ENCODE data around the gene RAB28. TPM values are rescaled to one million over a fixed set of nuclear protein-coding genes. Genes with fewer than 3 reads are reported as not detected.

The RAB28 gene
- total RNA-seq, 2 donors from 2014 or later, result 15.6 to 16.8 TPM

GRCh38 chr4:13523591-13524503, 39.7 kb upstream of the RAB28 start:
- H3K9me3 Mint-ChIP-seq, result no peaks in the 10 kb centered on the region
- DNase-seq, result no peak
- no peak for ATAC-seq (replicated peaks in 1 of 2)
- peaks cover 15% of the 10 kb centered on the region for H3K4me1 Mint-ChIP-seq (ENCODE audit: low read depth)
- peaks cover 83% of the 10 kb centered on the region for H3K27me3 Mint-ChIP-seq (ENCODE audit: low read depth)
- H3K27ac Mint-ChIP-seq, result no peak overlapping the region
- H3K36me3 Mint-ChIP-seq (ENCODE audit: insufficient read depth in 2 of 2), result peaks cover 9 to 11% of the 10 kb centered on the region in 2 donors
- H3K4me3 Mint-ChIP-seq, result peak overlapping the region in 1 of 2 donors; percentile 31

GRCh38 chr4:13523105-13523477, 39.0 kb upstream of the RAB28 start:
- Mint-ChIP-seq H3K4me1 (ENCODE audit: low read depth) (peaks cover 7% of the 10 kb centered on the region), H3K4me3 (peak overlapping the region; percentile 65 to 71), H3K27me3 (ENCODE audit: low read depth) (peaks cover 77% of the 10 kb centered on the region), H3K36me3 (ENCODE audit: insufficient read depth in 2 of 2) (peaks cover 5 to 10% of the 10 kb centered on the region in 2 donors), H3K27ac (no peak overlapping the region), H3K9me3 (no peaks in the 10 kb centered on the region)
- no peak for DNase-seq
- ATAC-seq (replicated peaks in 1 of 2), result peak; percentile 18 to 30

- H3K9me3 Mint-ChIP-seq, result no peaks in the 10 kb centered on the region
- ATAC-seq (replicated peaks in 1 of 2) (peak; percentile 57 to 58), DNase-seq (peak in 1 of 2 donors; percentile 40)
- peaks cover 4% of the 10 kb centered on the region for H3K4me1 Mint-ChIP-seq (ENCODE audit: low read depth)
- no peak overlapping the region for H3K27ac Mint-ChIP-seq
- H3K36me3 Mint-ChIP-seq (ENCODE audit: insufficient read depth in 2 of 2), result peaks cover 5 to 10% of the 10 kb centered on the region in 2 donors
- H3K4me3 Mint-ChIP-seq, result peak overlapping the region; percentile 65 to 71
- peaks cover 72% of the 10 kb centered on the region for H3K27me3 Mint-ChIP-seq (ENCODE audit: low read depth)
These were observed 38.4 kb upstream of the RAB28 start for GRCh38 chr4:13522282-13523104.

- no peaks in the 10 kb centered on the region for H3K9me3 Mint-ChIP-seq
- H3K27me3 Mint-ChIP-seq (ENCODE audit: low read depth), result peaks cover 61% of the 10 kb centered on the region
- H3K4me3 Mint-ChIP-seq, result no peak overlapping the region
- H3K27ac Mint-ChIP-seq, result no peak overlapping the region
- no peak for ATAC-seq (replicated peaks in 1 of 2)
- no peaks in the 10 kb centered on the region for H3K4me1 Mint-ChIP-seq (ENCODE audit: low read depth)
- peaks cover 5 to 10% of the 10 kb centered on the region in 2 donors for H3K36me3 Mint-ChIP-seq (ENCODE audit: insufficient read depth in 2 of 2)
- DNase-seq, result no peak
These were observed 36.9 kb upstream of the RAB28 start for GRCh38 chr4:13521047-13521446.

- no peak overlapping the region for H3K4me3 Mint-ChIP-seq
- no peaks in the 10 kb centered on the region for H3K36me3 Mint-ChIP-seq (ENCODE audit: insufficient read depth in 2 of 2)
- H3K9me3 Mint-ChIP-seq, result no peaks in the 10 kb centered on the region
- ATAC-seq (replicated peaks in 1 of 2) (no peak), DNase-seq (no peak)
- no peaks in the 10 kb centered on the region for H3K4me1 Mint-ChIP-seq (ENCODE audit: low read depth)
- peaks cover 57% of the 10 kb centered on the region for H3K27me3 Mint-ChIP-seq (ENCODE audit: low read depth)
- no peak overlapping the region for H3K27ac Mint-ChIP-seq
These were observed 32.2 kb upstream of the RAB28 start for GRCh38 chr4:13516315-13516860.

GRCh38 chr4:13515268-13515667, 31.1 kb upstream of the RAB28 start:
- H3K27ac Mint-ChIP-seq, result no peak overlapping the region
- H3K4me1 Mint-ChIP-seq (ENCODE audit: low read depth), result no peaks in the 10 kb centered on the region
- H3K4me3 Mint-ChIP-seq, result no peak overlapping the region
- DNase-seq, result no peak
- no peak for ATAC-seq (replicated peaks in 1 of 2)
- peaks cover 54% of the 10 kb centered on the region for H3K27me3 Mint-ChIP-seq (ENCODE audit: low read depth)
- H3K9me3 Mint-ChIP-seq, result no peaks in the 10 kb centered on the region
- no peaks in the 10 kb centered on the region for H3K36me3 Mint-ChIP-seq (ENCODE audit: insufficient read depth in 2 of 2)

DNA sequence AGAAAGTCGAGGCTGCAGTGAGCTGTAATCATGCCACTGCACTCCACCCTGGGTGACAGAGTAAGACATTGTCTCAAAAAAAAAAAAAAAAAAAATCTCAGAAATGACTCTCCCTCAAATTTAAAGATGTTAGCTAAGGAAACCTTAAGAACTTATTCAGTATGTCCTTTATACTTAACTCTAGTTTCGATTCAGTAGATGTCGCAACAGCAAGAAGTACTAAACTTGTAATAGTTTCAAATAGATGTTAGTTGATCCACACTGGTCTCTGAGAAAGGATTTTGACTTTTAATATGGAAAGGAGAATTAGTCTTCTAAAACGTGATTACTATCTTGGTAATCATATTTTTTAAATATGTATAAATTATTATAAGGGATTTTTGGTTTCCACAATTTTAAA, 30.6 kb upstream of the RAB28 start:
- H3K27ac Mint-ChIP-seq, result no peak overlapping the region
- peaks cover 54% of the 10 kb centered on the region for H3K27me3 Mint-ChIP-seq (ENCODE audit: low read depth)
- no peak for ATAC-seq (replicated peaks in 1 of 2)
- DNase-seq, result no peak
- H3K36me3 Mint-ChIP-seq (ENCODE audit: insufficient read depth in 2 of 2), result no peaks in the 10 kb centered on the region
- no peak overlapping the region for H3K4me3 Mint-ChIP-seq
- H3K4me1 Mint-ChIP-seq (ENCODE audit: low read depth), result no peaks in the 10 kb centered on the region
- no peaks in the 10 kb centered on the region for H3K9me3 Mint-ChIP-seq

DNA sequence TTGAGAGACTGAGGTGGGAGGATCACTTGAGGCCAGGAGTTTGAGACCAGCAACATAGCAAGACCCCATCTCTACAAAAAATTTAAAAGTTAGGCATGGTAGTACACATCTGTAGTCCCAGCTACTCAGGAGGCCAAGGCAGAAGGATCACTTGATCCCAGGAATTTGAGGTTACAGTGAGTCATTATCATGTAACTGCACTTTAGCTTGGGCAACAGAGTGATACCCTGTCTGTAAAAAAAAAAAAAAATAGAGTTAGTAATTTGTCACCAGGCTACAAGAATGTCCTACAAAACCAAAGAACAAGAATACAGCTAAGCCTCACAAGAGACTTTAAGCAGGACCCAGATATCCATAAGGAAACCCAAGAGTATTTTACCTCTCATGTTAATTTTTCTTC, 27.0 kb upstream of the RAB28 start:
- Mint-ChIP-seq H3K36me3 (ENCODE audit: insufficient read depth in 2 of 2) (no peaks in the 10 kb centered on the region), H3K27ac (no peak overlapping the region), H3K27me3 (ENCODE audit: low read depth) (peaks cover 52% of the 10 kb centered on the region), H3K4me3 (no peak overlapping the region), H3K4me1 (ENCODE audit: low read depth) (no peaks in the 10 kb centered on the region), H3K9me3 (no peaks in the 10 kb centered on the region)
- ATAC-seq (replicated peaks in 1 of 2), result no peak
- no peak for DNase-seq

DNA sequence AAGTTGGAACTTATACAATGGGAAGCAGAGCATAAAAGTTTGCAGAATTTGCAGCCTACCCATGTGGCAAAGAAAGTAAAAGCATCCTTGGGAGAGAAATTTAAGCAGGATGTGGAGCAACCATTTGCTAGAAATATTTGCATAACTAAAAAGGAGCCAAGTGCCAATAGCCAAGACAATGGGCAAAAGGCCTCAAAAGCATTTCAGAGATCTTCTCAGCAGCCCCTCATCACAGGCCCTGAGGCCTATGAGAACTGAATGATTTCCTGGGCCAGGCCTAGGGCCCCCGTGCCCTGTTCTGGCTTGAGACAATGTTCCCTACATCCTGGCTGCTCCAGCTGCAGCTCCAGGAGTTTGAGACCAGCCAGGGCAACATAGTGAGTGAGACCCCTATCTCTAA, 25.3 kb upstream of the RAB28 start:
- no peak for ATAC-seq (replicated peaks in 1 of 2)
- Mint-ChIP-seq H3K36me3 (ENCODE audit: insufficient read depth in 2 of 2) (no peaks in the 10 kb centered on the region), H3K4me1 (ENCODE audit: low read depth) (no peaks in the 10 kb centered on the region), H3K4me3 (no peak overlapping the region), H3K27ac (no peak overlapping the region), H3K9me3 (no peaks in the 10 kb centered on the region), H3K27me3 (ENCODE audit: low read depth) (peaks cover 41% of the 10 kb centered on the region)
- no peak for DNase-seq

- no peaks in the 10 kb centered on the region for H3K36me3 Mint-ChIP-seq (ENCODE audit: insufficient read depth in 2 of 2)
- peaks cover 42% of the 10 kb centered on the region for H3K27me3 Mint-ChIP-seq (ENCODE audit: low read depth)
- no peaks in the 10 kb centered on the region for H3K4me1 Mint-ChIP-seq (ENCODE audit: low read depth)
- H3K4me3 Mint-ChIP-seq, result no peak overlapping the region
- no peak overlapping the region for H3K27ac Mint-ChIP-seq
- H3K9me3 Mint-ChIP-seq, result no peaks in the 10 kb centered on the region
- DNase-seq (no peak), ATAC-seq (replicated peaks in 1 of 2) (no peak)
These were observed 20.2 kb upstream of the RAB28 start for GRCh38 chr4:13504374-13504773.

DNA sequence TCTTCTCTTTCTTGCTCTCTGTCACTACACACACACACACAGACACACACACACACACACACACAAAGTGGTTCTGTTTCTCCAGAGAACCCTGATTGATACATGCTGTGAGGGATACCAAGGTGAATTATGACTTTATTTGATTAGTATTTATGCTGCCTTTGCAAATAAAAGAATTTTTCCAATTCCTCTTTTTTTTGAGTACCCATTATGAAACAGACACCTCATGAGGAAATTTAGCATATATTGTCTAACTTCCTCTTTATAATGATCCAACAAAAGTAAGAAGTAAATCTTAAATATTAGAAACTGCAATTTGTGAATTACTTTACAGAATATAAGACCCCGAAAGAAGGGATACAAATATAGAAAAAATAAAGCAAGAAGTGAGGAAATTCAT, 14.3 kb upstream of the RAB28 start:
- H3K4me1 Mint-ChIP-seq (ENCODE audit: low read depth), result no peaks in the 10 kb centered on the region
- no peak overlapping the region for H3K4me3 Mint-ChIP-seq
- no peaks in the 10 kb centered on the region for H3K36me3 Mint-ChIP-seq (ENCODE audit: insufficient read depth in 2 of 2)
- DNase-seq, result no peak
- no peak overlapping the region for H3K27ac Mint-ChIP-seq
- peaks cover 65% of the 10 kb centered on the region for H3K27me3 Mint-ChIP-seq (ENCODE audit: low read depth)
- no peaks in the 10 kb centered on the region for H3K9me3 Mint-ChIP-seq
- ATAC-seq (replicated peaks in 1 of 2), result no peak

DNA sequence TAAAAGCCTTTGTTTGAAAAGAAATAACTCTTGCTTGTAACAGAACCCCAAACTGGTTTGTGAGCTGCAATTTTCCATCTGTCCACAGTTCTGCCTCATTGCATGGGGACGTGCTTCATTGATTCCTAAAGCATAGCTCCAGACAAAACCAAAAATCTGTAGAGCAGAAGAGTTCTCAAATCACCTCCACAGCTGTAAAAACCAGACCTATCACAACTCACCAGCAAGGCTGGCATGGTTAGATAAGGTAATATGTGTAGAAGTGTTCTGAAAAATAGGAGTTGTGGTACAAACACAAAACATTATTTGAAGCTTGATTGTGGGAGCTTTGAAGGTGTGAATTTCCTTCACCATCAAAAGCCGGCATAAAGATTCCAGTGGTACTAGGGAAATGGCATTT, 12.5 kb upstream of the RAB28 start:
- Mint-ChIP-seq H3K9me3 (no peaks in the 10 kb centered on the region), H3K27ac (no peak overlapping the region), H3K4me3 (no peak overlapping the region), H3K27me3 (ENCODE audit: low read depth) (peaks cover 65% of the 10 kb centered on the region), H3K4me1 (ENCODE audit: low read depth) (no peaks in the 10 kb centered on the region), H3K36me3 (ENCODE audit: insufficient read depth in 2 of 2) (no peaks in the 10 kb centered on the region)
- ATAC-seq (replicated peaks in 1 of 2) (no peak), DNase-seq (no peak)

DNA sequence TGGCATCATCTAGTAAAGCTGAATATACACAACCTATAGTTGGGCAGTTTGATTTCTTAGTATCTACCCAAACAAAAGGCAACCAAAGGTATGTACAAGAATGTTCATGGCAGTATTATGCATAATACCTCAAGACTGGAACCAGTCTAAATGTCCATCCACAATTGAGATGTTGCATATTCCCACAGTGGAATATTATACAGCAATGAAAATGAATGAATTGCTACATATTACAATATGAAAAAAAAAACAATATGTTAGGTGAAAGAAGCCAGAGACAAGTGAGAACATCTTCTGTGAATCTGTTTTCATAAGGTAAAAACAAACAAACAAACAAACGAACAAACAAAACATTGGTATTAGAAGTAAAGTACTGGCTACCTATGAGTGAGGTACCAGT, 11.6 kb upstream of the RAB28 start:
- no peak overlapping the region for H3K27ac Mint-ChIP-seq
- DNase-seq (no peak), ATAC-seq (replicated peaks in 1 of 2) (no peak)
- peaks cover 61% of the 10 kb centered on the region for H3K27me3 Mint-ChIP-seq (ENCODE audit: low read depth)
- H3K9me3 Mint-ChIP-seq, result no peaks in the 10 kb centered on the region
- H3K4me3 Mint-ChIP-seq, result no peak overlapping the region
- H3K4me1 Mint-ChIP-seq (ENCODE audit: low read depth), result no peaks in the 10 kb centered on the region
- no peaks in the 10 kb centered on the region for H3K36me3 Mint-ChIP-seq (ENCODE audit: insufficient read depth in 2 of 2)

All from activated T-cell treated with anti-CD3 and anti-CD28 coated beads, Interleukin-2, amount 50 U/mL, for 72 hours (primary cell).